K562 (cell line): ENCODE measurements around the gene CFAP97D1.

Source experiments
- ELF1 ChIP-seq: fragments of 200-800 bp; sonication (Bioruptor generic); IDR thresholded peaks from 2 replicates; pipeline ENCODE4 v1.6.1; 2016; ENCODE audit warnings: missing genetic modification characterization, missing compliant biosample characterization
- EP300 ChIP-seq: IDR thresholded peaks from 2 replicates; pipeline ENCODE4 v1.6.1; 2012; ENCODE audit warnings: low read length, improper control_type of control experiment
- ETS1 ChIP-seq: conservative IDR thresholded peaks from 2 replicates; pipeline ENCODE4 v1.6.1; 2011; ENCODE audit warnings: low read depth, mild to moderate bottlenecking, low read length; ENCODE audit not compliant: control insufficient read depth
- LARP7 ChIP-seq: fragments of 450-650 bp; IDR thresholded peaks from 2 replicates; pipeline ENCODE4 v1.6.1; 2016
- MTA1 ChIP-seq: fragments of 450-650 bp; IDR thresholded peaks from 2 replicates; pipeline ENCODE4 v1.6.1; 2017; ENCODE audit warnings: borderline replicate concordance
- SP1 ChIP-seq: sonication (generic); formaldehyde crosslinking; IDR thresholded peaks from 2 replicates; pipeline ENCODE4 v1.8.1; 2022; ENCODE audit warnings: mild to moderate bottlenecking, missing genetic modification reagents
- TOE1 ChIP-seq, 2 experiments: fragments of 450-650 bp in 1 of 2; sonication (generic) in 1 of 2; formaldehyde crosslinking in 1 of 2; IDR thresholded peaks; 2 replicates each; pipeline versions ENCODE4 v1.7.1 to v1.8.0; 2016 to 2022; ENCODE audit warnings: borderline replicate concordance in 2 of 2, mild to moderate bottlenecking in 2 of 2, antibody characterized with exemption in 1 of 2, inconsistent platforms in 1 of 2, low read depth in 1 of 2, missing genetic modification reagents in 1 of 2, moderate library complexity in 1 of 2
- UBTF ChIP-seq, 2 experiments: IDR thresholded peaks; 2 replicates each; pipeline ENCODE4 v1.6.1; 2012; ENCODE audit warnings: improper control_type of control experiment in 2 of 2, low read depth in 2 of 2, low read length in 2 of 2, borderline replicate concordance in 1 of 2
- ZFPM2 ChIP-seq: fragments of 250-450 bp; sonication (Bioruptor Pico); IDR thresholded peaks from 2 replicates; pipeline ENCODE4 v1.5.1; 2022; ENCODE audit warnings: mild to moderate bottlenecking
- TF ChIP-seq, protein P1 (sequence below): sonication (generic); formaldehyde crosslinking; IDR thresholded peaks from 2 replicates; pipeline ENCODE4 v1.9.0; 2022; ENCODE audit warnings: mild to moderate bottlenecking, missing genetic modification reagents
- TF ChIP-seq, protein P2 (sequence below): fragments of 250-450 bp; sonication (Bioruptor Pico); IDR thresholded peaks from 2 replicates; pipeline ENCODE4 v1.5.0; 2021; ENCODE audit warnings: mild to moderate bottlenecking, borderline replicate concordance

DNA sequence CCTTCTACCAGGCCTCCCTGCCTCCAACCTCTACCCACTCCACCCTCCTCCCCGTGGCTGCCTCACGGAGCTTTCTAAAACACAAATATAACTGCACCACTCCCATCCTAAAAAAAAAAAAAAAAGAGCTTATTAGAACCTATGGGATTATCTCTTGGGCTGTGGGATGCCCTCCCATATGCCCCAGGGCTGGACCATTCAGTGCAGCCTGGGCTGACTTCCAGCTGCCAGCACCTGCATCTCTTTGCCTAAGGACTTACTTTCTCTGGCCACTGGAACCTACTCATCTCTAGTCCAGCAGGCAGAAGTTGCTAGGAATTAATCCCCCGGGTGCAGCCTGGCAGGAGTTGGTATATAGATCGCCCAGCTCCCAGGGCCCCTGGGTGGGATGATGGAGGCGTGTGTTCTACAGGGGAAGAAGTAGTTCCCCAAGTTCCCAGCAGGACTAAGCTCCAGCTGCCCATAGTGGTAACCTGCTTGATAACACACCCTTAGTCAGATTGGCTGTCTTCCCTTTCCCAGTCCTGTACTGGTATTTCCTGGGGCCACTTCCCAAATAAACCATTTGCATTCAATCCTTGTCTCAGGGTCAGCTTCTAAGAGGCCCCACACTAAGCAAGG is 42.4 kb downstream of the CFAP97D1 start:
- TF ChIP-seq ELF1 (tag) (no peak), EP300 (no peak), LARP7 (no peak), TOE1 (IDR thresholded peaks at IDR 0.05; ENCODE audit: borderline replicate concordance) (no peak), TOE1 (CRISPR knock-in tag; IDR thresholded peaks at IDR 0.05; ENCODE audit: borderline replicate concordance, low read depth) (no peak), ZFPM2 (CRISPR knock-in tag) (no peak), UBTF (IDR thresholded peaks at IDR 0.05; ENCODE audit: borderline replicate concordance in 1 of 2, low read depth in 2 of 2, low read length in 2 of 2) (no peak), ETS1 (no peak), MTA1 (no peak), SP1 (CRISPR knock-in tag) (no peak)
- TF ChIP-seq, protein P1, sequence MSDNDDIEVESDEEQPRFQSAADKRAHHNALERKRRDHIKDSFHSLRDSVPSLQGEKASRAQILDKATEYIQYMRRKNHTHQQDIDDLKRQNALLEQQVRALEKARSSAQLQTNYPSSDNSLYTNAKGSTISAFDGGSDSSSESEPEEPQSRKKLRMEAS (CRISPR knock-in tag): no peak
- TF ChIP-seq, protein P2, sequence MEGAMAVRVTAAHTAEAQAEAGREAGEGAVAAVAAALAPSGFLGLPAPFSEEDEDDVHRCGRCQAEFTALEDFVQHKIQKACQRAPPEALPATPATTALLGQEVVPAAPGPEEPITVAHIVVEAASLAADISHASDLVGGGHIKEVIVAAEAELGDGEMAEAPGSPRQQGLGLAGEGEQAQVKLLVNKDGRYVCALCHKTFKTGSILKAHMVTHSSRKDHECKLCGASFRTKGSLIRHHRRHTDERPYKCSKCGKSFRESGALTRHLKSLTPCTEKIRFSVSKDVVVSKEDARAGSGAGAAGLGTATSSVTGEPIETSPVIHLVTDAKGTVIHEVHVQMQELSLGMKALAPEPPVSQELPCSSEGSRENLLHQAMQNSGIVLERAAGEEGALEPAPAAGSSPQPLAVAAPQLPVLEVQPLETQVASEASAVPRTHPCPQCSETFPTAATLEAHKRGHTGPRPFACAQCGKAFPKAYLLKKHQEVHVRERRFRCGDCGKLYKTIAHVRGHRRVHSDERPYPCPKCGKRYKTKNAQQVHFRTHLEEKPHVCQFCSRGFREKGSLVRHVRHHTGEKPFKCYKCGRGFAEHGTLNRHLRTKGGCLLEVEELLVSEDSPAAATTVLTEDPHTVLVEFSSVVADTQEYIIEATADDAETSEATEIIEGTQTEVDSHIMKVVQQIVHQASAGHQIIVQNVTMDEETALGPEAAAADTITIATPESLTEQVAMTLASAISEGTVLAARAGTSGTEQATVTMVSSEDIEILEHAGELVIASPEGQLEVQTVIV (CRISPR knock-in tag): no peak
